K562 (cell line): ENCODE measurements around the gene MARCHF3. TPM values are rescaled to one million over a fixed set of nuclear protein-coding genes. Genes with fewer than 3 reads are reported as not detected.

ENCODE experiments used
- ARID1B ChIP-seq: fragments of 450-650 bp; IDR thresholded peaks from 2 replicates; pipeline ENCODE4 v1.6.1; 2016; ENCODE audit warnings: antibody characterized with exemption, mild to moderate bottlenecking, inconsistent platforms
- ARID2 ChIP-seq: fragments of 450-650 bp; IDR thresholded peaks from 2 replicates; pipeline ENCODE4 v1.6.1; 2017; ENCODE audit warnings: antibody characterized with exemption, mild to moderate bottlenecking
- BRF2 ChIP-seq: IDR thresholded peaks from 3 replicates; pipeline ENCODE4 v1.6.1; 2011; ENCODE audit warnings: borderline replicate concordance, mild to moderate bottlenecking; ENCODE audit not compliant: insufficient read length, insufficient read depth
- CEBPB ChIP-seq: fragments of 450-650 bp; IDR thresholded peaks from 2 replicates; pipeline ENCODE4 v1.6.1; 2016; ENCODE audit warnings: missing genetic modification characterization, missing compliant biosample characterization
- CGGBP1 ChIP-seq: fragments of 250-450 bp; sonication (Bioruptor Pico); IDR thresholded peaks from 2 replicates; pipeline ENCODE4 v1.9.0; 2021; ENCODE audit warnings: mild to moderate bottlenecking
- CREB5 ChIP-seq: fragments of 250-450 bp; sonication (Bioruptor Pico); IDR thresholded peaks from 2 replicates; pipeline ENCODE4 v1.5.0; 2020; ENCODE audit warnings: mild to moderate bottlenecking
- E4F1 ChIP-seq: fragments of 250-450 bp; sonication (Bioruptor Pico); IDR thresholded peaks from 2 replicates; pipeline ENCODE4 v1.5.0; 2021; ENCODE audit warnings: mild to moderate bottlenecking, borderline replicate concordance
- EHMT2 ChIP-seq: fragments of 450-650 bp; IDR thresholded peaks from 2 replicates; pipeline ENCODE4 v1.6.1; 2018; ENCODE audit warnings: antibody characterized with exemption
- HNRNPL ChIP-seq: fragments of 200-400 bp; formaldehyde crosslinking; IDR thresholded peaks from 2 replicates; pipeline ENCODE4 v1.6.1; 2017; ENCODE audit warnings: low read depth, mild to moderate bottlenecking, low read length
- ILK ChIP-seq: fragments of 450-650 bp; IDR thresholded peaks from 2 replicates; pipeline ENCODE4 v1.6.1; 2016; ENCODE audit warnings: missing genetic modification characterization, low read depth, mild to moderate bottlenecking, missing compliant biosample characterization, moderate library complexity, borderline replicate concordance
- IRF1 ChIP-seq: sonication (generic); formaldehyde crosslinking; IDR thresholded peaks from 2 replicates; pipeline ENCODE4 v1.8.0; 2022; ENCODE audit warnings: missing genetic modification reagents, mild to moderate bottlenecking, borderline replicate concordance
- JUN ChIP-seq, 2 experiments: sonication (generic) in 1 of 2; formaldehyde crosslinking in 1 of 2; IDR thresholded peaks; 2 replicates each; pipeline versions ENCODE4 v1.6.1 to v1.8.0; 2012 to 2022; ENCODE audit warnings: borderline replicate concordance in 2 of 2, mild to moderate bottlenecking in 2 of 2, improper control_type of control experiment in 1 of 2, low read depth in 1 of 2, low read length in 1 of 2, missing genetic modification reagents in 1 of 2
- KLF13 ChIP-seq: fragments of 450-650 bp; IDR thresholded peaks from 2 replicates; pipeline ENCODE4 v1.6.1; 2016; ENCODE audit warnings: missing genetic modification characterization, low read depth, mild to moderate bottlenecking, missing compliant biosample characterization, moderate library complexity, borderline replicate concordance
- LARP7 ChIP-seq: fragments of 450-650 bp; IDR thresholded peaks from 2 replicates; pipeline ENCODE4 v1.6.1; 2016
- MAX ChIP-seq: sonication (generic); formaldehyde crosslinking; IDR thresholded peaks from 2 replicates; pipeline ENCODE4 v1.9.0; 2022; ENCODE audit warnings: mild to moderate bottlenecking, missing genetic modification reagents
- MED1 ChIP-seq: sonication (generic); formaldehyde crosslinking; IDR thresholded peaks from 2 replicates; pipeline ENCODE4 v1.8.1; 2023; ENCODE audit warnings: missing genetic modification reagents, borderline replicate concordance
- PHB ChIP-seq: fragments of 250-450 bp; sonication (Bioruptor Pico); IDR thresholded peaks from 2 replicates; pipeline ENCODE4 v1.5.0; 2021
- PHF21A ChIP-seq: fragments of 450-650 bp; IDR thresholded peaks from 2 replicates; pipeline ENCODE4 v1.6.1; 2017; ENCODE audit warnings: low read depth, borderline replicate concordance
- POLR2A ChIP-seq: fragments of 450-650 bp; conservative IDR thresholded peaks from 2 replicates; pipeline ENCODE4 v1.6.1; 2016
- TBP ChIP-seq: optimal IDR thresholded peaks from 2 replicates; pipeline ENCODE3; 2011; ENCODE audit warnings: low read depth, low read length, improper control_type of control experiment
- XRCC4 ChIP-seq: IDR thresholded peaks from one replicate; pipeline ENCODE4 v1.6.1; 2011; ENCODE audit not compliant: insufficient read depth, insufficient read length; ENCODE audit errors: extremely low read depth
- ZKSCAN8 ChIP-seq: fragments of 200-800 bp; sonication (Bioruptor generic); IDR thresholded peaks from 2 replicates; pipeline ENCODE4 v1.6.1; 2016; ENCODE audit warnings: missing genetic modification characterization, missing compliant biosample characterization
- ZNF224 ChIP-seq: sonication (generic); formaldehyde crosslinking; IDR thresholded peaks from 2 replicates; pipeline ENCODE4 v1.8.0; 2022; ENCODE audit warnings: mild to moderate bottlenecking, missing genetic modification reagents
- polyA plus RNA-seq, 8 experiments: library from polyadenylated mRNA; depleted of rRNA in 4 of 8; stranded (reverse) in 5 of 8; unstranded in 3 of 8; fragments of >200 nt; fragmentation: Nextera tagmentation in 2 of 8; fragmentation: Illumina TruSeq in 1 of 8; extraction: Ambion mirVana in 2 of 8; extraction: Trizol in 1 of 8; gene quantifications; 2 replicates each; pipeline versions ENCODE4 v1.2.1 to v1.2.3, GENCODE V29; 2011 to 2014; ENCODE audit warnings: inconsistent platforms in 1 of 8, missing spikeins in 1 of 8
- total RNA-seq, 7 experiments: library from RNA; depleted of rRNA in 6 of 7; stranded (reverse); fragments of >200 nt in 6 of 7; fragmentation: Illumina TruSeq in 2 of 7; extraction: Trizol in 2 of 7; gene quantifications; 2 replicates each; pipeline versions ENCODE4 v1.2.1 to v1.2.3, GENCODE V29; 2011 to 2021; ENCODE audit warnings: low replicate concordance in 1 of 7

Gene MARCHF3
- total and polyA plus RNA-seq, 9 of the 15 experiments (the other 6 are each of a cell fraction or from before 2014, with no cell fraction given), result 5.6 to 37.4 (median 16.5) TPM

GRCh38 chr5:126864042-126864688, 166.2 kb downstream of the MARCHF3 start (continued):
- TF ChIP-seq CREB5 (CRISPR knock-in tag), result no peak
- TF ChIP-seq ARID2, result no peak
- no peak for TF ChIP-seq PHB (CRISPR knock-in tag)
- TF ChIP-seq KLF13 (tag), result no peak
- no peak for TF ChIP-seq E4F1 (CRISPR knock-in tag)
- no peak for TF ChIP-seq ZNF224 (CRISPR knock-in tag)
- TF ChIP-seq ILK, result no peak
- TF ChIP-seq TBP, result peak; percentile 75
- no peak for TF ChIP-seq BRF2
- TF ChIP-seq HNRNPL, result no peak
- no peak for TF ChIP-seq CEBPB (tag)
- 0 out of 2 replicates have a peak, but pooled peaks have one; percentile 37 for TF ChIP-seq JUN (IDR thresholded peaks at IDR 0.05; ENCODE audit: borderline replicate concordance, low read depth, low read length)
- TF ChIP-seq JUN (CRISPR knock-in tag; IDR thresholded peaks at IDR 0.05; ENCODE audit: borderline replicate concordance), result no peak
- no peak for TF ChIP-seq ARID1B
- TF ChIP-seq IRF1 (CRISPR knock-in tag), result no peak
- no peak for TF ChIP-seq ZKSCAN8 (CRISPR knock-in tag)
- TF ChIP-seq POLR2A, result peak; percentile 63
- TF ChIP-seq PHF21A, result no peak
- no peak for TF ChIP-seq MAX (CRISPR knock-in tag)
- TF ChIP-seq EHMT2, result no peak
- TF ChIP-seq MED1 (CRISPR knock-in tag), result no peak
- no peak for TF ChIP-seq XRCC4
- TF ChIP-seq CGGBP1, result no peak
- no peak for TF ChIP-seq LARP7
